HG03135 (cell line): Measurements from ENCODE around the gene CHCHD4.

Experiments
- ATAC-seq: cut with Tn5 transposase; IDR thresholded peaks from one replicate; pipeline ENCODE4 v1.9.1; 2021; ENCODE audit warnings: mild to moderate bottlenecking, moderate library complexity; ENCODE audit not compliant: unreplicated experiment

Gene CHCHD4

GRCh38 chr3:14124615-14125192 lies at the start of gene CHCHD4, which contains the start of gene TMEM43:
TSS of gene CHCHD4 (minus strand) at chr3:14124870. CDS start at chr3:14124676, 194 bp downstream.
TSS of gene TMEM43 (plus strand) at chr3:14125052. CDS start at chr3:14125194, 142 bp downstream.
- ATAC-seq = peak; percentile 91

GRCh38 chr3:14172496-14172895 lies 47.8 kb upstream of the CHCHD4 start:
- no peak for ATAC-seq

DNA sequence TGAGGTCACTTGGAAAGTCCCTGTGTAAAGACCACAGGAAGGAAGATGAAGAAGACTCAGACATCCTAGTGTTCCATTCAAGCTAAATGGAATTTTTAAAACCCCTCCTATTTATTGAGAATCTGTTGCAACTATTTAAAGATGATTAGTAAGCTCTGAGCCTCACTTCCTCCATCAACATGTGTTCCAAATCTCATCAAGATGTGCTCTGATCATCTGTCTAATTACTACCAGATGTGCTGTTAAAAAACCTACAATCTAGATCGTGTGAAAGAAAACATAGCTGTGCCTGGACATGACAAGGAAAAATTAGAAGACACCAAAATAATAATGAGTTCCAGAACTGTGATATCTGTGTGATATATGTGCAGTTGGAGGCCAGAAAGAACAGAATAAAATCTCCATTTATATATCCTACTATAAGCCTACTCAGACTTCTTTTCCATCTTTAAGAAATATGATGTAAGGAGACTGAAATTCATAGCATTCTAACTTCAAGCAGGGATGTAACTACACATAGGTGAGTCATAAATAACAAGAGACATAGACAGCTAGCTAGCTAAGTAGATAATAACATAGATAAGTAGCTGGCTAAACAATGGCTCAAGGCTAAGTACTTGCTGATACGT lies 46.0 kb upstream of the CHCHD4 start:
- ATAC-seq = no peak

DNA sequence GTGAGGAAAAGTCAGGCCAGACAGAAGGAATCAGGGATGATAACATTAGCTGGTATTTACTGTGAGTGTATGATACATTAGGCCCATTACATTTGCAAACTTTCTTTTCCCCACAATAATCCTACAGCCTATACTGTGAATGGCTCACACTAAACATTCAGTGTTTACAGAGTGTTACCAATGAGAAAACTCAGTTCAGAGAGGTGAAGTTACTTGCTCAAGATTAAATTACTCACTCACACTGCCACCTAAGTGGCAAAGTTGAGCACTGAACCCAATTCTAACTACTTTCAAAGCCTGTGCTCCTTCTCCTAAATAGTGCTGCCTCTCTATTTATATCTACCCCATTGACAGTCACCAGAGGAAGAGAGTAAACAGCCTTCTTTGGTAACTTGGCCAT lies 45.2 kb upstream of the CHCHD4 start:
- no peak for ATAC-seq

GRCh38 chr3:14169435-14169834 lies 44.8 kb upstream of the CHCHD4 start:
- no peak for ATAC-seq

DNA sequence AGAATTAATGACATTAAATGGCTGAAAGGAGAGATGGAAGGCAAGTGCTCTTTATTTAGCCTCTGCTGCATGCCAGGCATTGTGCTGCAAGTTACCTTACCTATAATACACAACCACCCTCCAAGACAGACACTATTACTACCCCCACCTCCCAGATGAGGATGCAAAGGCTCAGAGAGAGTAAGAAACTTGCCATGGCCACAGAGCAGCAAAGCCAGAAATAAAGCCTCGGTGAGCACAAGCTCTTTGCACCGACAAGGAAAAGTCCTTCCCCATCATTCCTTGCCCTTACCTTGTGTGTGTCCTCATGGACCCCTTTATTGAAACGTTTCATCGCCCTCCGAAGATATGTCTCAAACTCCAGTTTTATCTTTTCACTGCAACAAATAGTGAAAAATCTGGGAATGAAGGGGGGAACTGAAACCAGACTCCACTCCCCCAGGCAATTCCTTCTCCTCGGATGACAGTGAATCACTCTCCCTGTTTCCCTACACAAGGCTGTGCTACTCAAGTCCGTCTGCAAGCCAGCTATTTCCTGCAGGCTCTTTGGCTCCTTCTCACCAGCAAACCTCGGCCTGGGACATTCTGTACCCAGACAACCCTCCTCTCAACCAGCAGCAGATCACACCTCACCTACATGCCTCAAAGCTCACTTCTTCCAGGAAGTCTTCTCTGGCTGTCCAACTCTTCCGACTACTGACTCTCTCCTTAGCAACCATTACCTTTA lies 42.4 kb upstream of the CHCHD4 start:
- ATAC-seq = no peak

- no peak for ATAC-seq
Observed at GRCh38 chr3:14162178-14162577, 37.5 kb upstream of the CHCHD4 start.

DNA sequence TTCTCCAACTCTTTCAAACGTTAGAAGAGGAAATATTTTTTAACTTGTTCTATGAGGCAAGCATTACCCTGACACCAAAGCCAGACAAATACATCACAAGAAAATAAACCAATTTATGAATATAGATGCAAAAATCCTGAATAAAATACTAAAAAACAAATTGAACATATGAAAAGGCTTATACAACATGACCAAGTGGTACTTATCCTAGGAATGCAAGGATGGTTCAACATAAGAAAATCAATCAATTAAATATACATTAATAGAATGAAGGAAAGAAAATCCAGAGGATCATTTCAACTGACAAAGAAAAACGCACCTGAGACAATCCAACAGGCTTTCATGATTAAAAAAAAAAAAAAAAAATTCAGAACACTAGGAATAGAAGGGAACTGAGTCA lies 36.6 kb upstream of the CHCHD4 start:
- no peak for ATAC-seq

GRCh38 chr3:14159426-14159825 lies 34.8 kb upstream of the CHCHD4 start:
- ATAC-seq = no peak

GRCh38 chr3:14158370-14158769 lies 33.7 kb upstream of the CHCHD4 start:
- ATAC-seq = no peak

- no peak for ATAC-seq
Observed at GRCh38 chr3:14157951-14158350, 33.3 kb upstream of the CHCHD4 start.

DNA sequence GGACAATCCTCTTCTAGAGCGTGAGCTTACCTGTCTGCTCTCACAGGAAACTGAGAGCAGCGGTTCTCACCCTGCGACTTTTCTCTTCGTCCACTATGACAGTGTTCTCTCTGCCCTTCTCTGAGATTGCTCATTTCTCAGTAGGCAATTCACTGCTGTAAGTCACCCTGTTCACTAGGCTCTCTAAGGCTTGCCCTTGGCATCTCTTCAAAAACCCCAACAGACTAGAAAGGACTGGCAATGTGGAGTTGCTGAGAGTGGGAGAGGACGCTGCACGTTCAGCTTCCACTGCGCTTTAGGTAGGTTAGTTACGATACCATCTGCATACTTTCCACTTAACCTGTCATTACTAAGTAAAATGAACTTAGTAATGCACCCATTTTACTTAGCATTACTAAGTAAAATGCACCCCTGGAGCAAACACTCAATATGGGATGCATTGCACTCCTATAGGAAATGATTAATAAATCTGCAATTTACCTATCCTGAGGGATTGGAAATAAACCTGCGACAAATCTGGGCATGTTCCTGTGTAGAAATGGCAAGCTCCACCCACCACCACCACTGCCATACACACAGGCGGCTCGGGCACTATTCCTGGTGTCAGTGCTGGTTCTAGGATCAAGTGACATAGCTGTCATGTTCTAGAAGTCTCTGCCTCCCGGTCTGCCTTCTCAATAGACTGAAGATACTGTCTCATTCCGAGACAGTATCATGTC lies 32.3 kb upstream of the CHCHD4 start:
- no peak for ATAC-seq

- no peak for ATAC-seq
Observed at GRCh38 chr3:14156201-14156600, 31.5 kb upstream of the CHCHD4 start.

GRCh38 chr3:14154895-14155440 lies 30.3 kb upstream of the CHCHD4 start:
- ATAC-seq = no peak

GRCh38 chr3:14154276-14154675 lies 29.6 kb upstream of the CHCHD4 start:
- no peak for ATAC-seq

DNA sequence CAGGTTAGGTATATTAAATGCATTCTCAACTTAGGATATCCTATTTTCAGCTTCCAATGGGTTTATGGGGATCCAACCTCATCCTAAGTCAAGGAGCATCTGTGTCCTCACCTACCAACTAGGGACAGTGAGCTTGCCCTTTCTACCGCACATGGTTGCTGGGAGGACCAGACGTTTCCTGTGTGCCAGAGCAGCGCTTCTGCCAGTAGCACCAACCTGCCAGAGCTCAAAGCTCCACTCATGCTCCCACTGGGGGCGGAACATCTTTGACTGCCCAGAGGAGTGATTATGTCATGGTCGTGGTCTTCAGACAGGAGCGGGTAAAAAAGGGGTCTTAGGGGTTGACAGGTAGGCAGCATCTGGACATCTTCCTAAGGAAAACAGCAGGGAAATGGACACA lies 29.0 kb upstream of the CHCHD4 start:
- no peak for ATAC-seq

DNA sequence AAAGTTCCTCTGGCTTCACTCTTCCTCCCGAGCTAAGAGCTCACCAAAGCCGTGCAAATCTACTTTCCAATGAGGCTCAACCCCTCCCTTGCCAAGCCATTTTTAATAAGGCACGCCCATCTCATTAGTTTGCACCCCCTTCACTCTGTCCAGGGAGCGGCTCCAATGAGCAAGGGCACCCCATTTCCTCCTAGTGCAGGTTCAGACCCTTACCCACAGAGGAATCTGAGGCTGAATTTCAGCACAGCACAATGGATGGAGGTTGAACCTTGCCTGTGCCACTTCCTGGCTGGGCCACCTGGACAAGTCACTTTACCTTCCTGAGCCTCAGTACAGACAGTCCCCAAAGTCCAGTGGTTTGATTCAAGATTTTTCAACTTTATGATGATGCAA lies 28.3 kb upstream of the CHCHD4 start:
- no peak for ATAC-seq

DNA sequence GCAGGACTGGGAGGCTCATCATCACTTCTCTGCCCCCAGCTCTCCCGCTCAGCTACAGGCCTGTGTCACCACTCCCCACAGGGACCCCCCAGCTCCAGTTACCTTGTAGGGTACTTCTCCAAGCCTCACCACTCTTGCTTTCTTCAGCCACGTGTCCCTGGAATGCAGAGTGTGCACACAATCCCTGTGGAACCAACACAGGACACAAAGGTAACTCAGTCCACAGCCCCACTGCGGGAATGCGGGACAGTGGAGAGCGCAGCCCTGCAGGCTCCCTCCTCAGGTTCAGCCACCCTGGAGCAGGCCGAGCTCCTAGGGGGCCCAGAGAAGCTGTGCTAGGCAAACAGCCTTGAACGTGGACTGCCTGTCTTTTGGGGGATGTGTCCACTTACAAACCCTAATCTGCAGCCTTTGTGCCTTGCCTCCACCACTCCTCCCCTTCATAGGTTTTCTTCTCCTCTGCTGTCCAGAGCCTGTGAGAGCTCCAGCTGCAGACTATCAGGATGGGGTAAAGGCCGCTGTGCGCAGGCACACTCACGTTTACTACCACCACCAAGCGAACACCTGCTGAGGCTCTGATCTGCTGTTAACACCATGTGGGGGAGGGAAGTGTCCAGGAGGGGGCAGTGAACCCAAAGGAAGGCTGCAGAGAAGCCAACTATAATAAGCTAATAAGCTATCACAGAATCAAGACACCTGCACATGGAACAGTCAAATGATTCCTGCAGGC lies 27.7 kb upstream of the CHCHD4 start:
- no peak for ATAC-seq

DNA sequence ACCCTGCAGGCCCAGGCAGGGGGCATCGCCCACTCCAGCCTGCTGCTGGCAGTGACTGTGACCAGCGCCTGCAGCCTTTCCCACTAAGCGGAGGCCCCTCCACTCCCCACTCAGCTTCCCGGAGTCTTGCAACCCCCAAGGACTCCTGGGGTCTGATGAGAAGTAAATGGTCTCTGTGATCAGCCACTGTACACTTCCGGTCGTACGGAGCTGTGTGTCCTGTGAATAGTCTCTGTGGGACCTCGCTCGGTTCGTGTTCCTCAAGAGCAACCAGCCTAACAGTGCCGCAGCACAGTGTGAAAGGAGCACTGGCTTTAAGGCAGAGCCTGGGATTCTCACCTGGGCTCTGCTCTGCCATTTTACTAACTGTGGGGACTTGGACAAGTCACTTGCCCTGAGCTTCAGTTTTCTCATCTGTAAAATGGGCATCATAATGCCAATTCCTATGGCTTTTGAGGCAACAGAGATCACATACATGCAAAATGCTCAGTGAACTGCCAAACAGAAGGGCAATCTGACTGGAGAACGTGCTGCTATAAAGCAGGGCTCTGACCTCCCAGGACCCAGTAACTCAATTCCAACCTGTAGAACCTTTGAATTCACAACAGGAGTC lies 26.9 kb upstream of the CHCHD4 start:
- no peak for ATAC-seq
